GM19455 (cell line): ENCODE measurements around the gene RRN3.
"Not testable (repeated sequence)": the region's sequence is repeated elsewhere in the genome, so short reads cannot be mapped to it uniquely, and the experiment has no call there.

Experiments used
- ATAC-seq: cut with Tn5 transposase; IDR thresholded peaks from one replicate; pipeline ENCODE4 v1.9.1; 2021; ENCODE audit not compliant: unreplicated experiment

RRN3 gene

DNA sequence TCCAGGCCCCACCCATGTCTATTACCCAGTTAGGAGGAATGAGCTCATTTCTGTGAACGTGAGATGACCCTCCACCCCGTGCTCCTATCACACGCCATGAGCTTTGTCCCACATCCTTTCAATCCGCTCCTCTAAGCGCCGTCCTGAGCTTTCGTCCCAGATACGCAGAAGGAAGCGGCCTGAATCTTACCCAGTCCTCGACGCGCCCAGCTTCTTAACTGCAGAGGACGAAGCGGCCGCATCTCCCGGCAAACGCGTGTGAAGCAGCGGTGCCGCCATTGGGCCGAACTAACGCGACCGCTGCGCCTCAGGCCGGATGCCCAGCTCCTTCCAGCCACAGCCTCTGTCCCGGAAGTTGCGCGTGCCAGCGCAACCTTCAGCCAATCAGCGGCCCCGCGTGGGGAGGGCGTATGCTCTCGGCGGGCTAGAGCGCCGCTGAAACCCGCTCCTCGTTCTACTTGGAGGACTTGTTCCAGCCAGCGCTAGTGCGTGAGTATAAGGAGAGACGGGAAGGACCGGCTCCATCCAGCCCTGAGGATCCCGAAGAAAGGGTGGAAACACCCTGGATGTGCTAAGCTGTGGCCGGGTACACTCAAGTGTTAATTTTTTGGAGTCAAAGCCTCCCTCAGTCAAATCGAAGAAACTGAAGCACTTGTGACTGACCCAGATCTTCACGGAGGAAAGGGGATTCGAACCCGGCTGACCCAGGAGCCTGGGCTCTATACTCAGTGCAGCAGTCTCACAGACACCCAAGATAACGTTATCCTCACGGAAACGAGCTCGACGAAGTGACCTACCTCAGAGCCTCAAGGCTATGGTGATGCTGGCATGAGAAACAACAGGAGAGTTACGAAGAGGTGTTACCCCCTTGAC is at the start of gene RRN3:
Gene RRN3 (minus strand): TSS at position 318 of the 873 bp plus-strand sequence. CDS start 39 bp downstream, at position 279.
- ATAC-seq = peak; percentile 99

GRCh38 chr16:15143601-15144091 is 49.6 kb upstream of the RRN3 start:
- not testable (repeated sequence) for ATAC-seq

DNA sequence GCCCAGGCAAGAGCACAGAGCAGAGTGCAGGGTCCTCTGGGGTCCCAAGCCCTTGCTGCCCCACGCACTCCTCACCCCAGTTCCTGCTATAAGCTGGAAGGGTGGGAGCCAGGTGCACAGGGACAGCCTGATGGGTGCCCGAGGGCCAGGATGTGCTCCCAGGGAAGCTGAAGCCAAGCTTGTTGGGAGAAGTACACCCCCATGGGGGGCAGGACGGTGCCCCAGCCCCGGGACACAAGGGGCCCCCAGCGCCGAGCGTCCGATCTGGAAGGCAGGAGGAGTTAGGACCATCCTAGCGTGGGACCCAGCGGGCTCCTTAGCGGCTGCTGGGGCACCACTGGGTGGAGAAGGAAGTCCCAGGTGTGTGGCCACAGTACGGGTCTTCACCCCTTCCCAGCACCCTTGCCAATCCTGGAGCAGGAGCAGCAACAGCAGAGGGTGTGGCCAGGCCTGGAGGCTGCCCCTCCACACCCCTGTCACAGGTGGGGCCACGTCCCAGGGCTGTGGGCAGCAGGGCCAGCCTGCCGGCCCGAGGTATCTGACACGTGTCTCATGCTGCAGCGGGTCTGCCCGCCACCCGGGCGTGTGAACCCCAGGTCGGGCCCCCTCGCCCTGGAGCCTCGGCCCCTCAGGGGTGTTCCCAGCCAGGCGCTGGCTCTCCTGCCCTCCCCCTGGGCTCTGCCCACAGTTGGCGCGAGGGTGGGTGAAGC is 49.0 kb upstream of the RRN3 start:
- ATAC-seq = not testable (repeated sequence)

- not testable (repeated sequence) for ATAC-seq
Measured at GRCh38 chr16:15142107-15142890, 48.2 kb upstream of the RRN3 start.

DNA sequence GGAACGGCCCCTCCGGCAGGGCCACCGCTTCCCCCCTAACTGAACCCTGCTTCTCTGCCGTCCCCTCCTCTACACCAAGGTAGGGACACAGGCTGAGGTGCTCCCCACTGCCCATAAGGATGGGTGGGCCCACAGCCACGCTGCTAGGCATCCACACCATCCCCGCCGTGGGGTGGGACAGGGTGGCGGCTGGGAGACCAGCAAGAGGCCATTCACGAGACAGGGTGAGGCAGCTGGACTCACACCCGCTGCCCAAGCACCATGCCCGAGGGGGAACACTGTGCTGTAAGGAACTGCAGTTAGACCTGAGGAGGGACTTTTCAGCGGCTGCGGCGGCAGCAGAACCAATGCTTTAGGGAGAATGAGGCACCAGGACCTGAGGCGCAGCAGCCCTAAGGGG is 47.5 kb upstream of the RRN3 start:
- no peak for ATAC-seq

GRCh38 chr16:15140444-15141365 is 46.6 kb upstream of the RRN3 start:
- not testable (repeated sequence) for ATAC-seq

- ATAC-seq = not testable (repeated sequence)
Measured at GRCh38 chr16:15137514-15137913, 43.4 kb upstream of the RRN3 start.

GRCh38 chr16:15135483-15136360 is 41.6 kb upstream of the RRN3 start:
- ATAC-seq = not testable (repeated sequence)

DNA sequence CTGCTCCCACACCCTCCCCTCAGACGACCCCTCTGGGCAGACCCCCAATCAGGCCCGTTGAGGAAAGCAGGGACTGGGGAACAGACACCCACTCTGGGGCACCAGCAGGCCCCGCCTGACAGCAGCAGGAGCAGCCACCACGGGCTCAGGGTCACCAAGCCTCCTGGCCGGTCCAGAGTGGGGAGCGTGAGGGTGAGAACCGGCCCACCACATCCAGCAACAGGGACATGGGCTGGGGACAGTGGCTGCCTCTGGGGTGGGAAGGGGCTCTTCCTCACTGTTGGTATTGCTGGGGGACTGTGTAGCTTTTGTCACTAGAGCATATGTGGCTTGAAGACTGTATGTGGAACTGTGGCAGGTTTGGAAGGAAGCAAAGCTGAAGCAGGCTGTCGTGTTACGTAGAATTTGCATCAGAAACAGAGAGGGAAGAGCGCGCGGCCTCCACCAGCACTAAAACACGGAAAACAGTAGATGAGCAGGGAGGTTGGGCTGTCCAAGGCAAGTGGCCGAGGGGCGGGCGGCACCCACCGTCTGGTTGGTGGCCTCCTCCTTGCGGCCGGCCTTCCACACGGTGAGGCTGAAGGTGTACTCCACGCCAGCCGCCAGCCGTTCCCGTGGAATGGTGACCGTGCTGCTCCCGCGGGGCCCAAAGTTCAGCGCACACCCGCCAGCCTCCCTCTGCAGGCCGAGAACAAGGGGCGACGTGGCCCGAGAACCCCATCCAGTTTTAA is 40.8 kb upstream of the RRN3 start:
- not testable (repeated sequence) for ATAC-seq

GRCh38 chr16:15133554-15133953 is 39.5 kb upstream of the RRN3 start:
- ATAC-seq = not testable (repeated sequence)

DNA sequence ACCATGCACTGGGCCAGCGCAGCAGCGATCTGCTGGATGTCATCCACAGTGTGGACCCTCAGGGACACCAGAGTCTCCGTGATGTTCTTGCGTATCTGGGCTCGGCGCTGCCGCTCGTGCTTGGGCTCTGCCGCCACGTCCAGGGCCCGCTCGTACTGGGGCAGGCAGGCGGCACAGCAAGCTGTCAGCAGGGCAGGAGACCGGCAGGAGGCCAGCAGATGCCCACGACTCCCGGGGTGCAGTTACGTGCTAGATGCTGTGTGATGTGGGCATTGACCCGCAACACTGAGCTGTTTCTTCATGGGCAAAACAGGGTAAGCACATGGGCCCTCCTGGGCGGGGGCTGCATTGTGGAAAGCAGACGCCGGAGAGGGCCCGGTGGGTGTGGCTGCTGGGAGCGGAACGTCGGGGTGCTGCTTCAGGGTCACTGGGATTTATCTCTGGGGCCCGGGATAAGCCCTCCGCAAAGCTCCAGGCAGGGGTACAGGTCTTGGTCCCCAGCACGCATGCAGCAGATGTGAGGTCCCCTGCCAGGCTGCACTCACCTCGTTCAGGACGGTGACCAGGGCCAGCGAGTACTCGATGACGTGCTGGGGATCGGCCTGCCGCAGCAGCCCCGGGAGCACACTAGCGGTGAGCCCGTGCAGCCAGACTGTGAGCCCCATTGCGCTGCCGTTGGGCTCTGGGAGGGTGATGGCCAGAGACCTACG is 38.8 kb upstream of the RRN3 start:
- ATAC-seq = not testable (repeated sequence)

GRCh38 chr16:15130943-15131700 is 37.0 kb upstream of the RRN3 start:
- ATAC-seq = not testable (repeated sequence)

DNA sequence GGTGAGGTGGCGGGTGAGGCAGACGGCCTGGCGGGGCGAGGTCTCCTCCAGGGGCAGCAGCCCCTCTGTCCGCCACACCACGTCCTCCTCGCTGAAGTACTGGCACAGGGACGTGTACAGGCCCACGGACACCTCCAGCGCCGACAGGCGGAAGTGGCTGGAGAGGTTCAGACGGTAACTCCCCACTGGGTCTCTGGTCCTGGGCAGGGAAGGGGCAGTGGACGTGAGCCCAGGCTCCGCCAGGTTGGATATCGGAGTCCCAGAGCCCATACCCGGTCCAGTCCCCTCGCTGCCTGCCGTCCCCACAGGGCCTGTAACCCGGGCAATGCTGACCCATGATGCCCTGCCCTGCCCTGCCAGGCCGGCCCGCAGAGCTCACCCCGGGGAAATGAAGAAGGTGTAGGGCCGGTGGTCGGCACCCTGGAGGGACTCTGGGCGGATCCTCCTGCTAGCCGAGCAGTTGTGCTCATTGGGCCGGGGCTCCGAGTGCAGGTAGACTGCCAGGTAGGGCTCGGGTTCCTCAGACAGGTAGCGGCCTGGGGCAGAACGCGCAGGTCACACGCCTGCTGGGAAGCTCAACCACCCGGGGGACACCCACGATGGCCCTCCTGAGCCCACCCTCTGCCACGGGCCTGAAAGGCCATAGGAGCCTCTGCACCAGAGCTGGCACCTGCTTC is 36.3 kb upstream of the RRN3 start:
- not testable (repeated sequence) for ATAC-seq

DNA sequence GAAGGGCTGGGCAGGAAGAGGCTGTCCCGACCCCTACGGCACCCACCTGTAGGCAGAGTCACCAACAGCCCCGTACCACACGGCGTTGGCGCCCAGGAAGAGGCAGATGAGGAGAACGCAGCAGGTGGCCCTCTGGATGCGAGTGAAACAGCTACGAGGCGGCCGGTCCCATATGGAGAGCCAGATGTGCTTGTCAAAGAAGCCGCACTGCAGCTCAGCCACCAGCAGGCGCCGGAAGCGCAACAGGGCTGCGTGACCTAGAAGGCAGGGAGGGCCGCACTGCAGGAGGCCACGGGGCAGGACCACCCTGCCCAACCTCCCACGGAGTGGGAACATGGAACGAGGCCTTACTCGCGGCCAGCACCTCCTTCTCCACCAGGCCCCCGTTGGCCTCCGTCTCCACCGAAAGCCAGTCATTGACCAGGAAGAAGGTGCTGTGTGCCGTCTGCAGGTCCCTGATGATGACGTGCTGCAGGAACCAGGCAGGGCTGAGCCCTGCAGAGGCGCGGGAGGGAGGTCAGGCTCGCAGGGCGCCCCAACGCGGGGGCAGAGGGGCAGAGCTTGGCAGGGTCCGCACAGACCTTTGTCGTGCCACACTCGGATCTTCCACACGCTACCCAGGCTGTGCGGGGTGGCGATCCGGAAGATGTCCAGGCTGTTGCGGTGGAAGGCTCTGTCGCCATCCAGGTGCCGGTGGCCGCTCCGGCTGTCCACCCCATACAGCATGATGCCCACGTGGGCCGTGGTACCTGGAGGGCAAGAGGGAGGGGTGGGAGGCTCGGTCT is 33.8 kb upstream of the RRN3 start:
- not testable (repeated sequence) for ATAC-seq

- ATAC-seq = not testable (repeated sequence)
Measured at GRCh38 chr16:15100372-15100987, 6.4 kb upstream of the RRN3 start.
